ENCODE data around the gene RUNX3. TPM values are rescaled to one million over a fixed set of nuclear protein-coding genes. Genes with fewer than 3 reads are reported as not detected.

Gene RUNX3
- total RNA-seq, 1 experiment from 2014 or later, result 0.28 TPM

DNA sequence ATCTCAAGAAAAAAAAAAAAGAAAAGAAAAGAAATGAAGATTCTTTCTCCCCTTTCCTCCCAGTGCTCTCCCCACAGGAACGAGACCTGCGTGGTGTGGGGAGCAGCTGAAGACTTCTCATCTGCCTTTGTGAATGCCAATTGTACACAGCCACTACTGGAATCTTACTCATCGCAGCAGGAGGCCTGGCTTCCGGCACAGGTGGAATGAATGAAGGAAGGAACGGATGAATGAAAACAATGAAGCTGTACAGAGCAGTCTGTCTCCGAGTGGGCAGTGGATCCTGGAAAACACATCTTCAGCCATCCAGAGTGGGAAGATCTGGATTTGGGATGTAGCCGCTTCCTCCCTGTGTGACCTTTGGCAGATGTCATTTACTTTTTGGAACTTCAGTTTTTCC, 64.9 kb downstream of the RUNX3 start:
- no TSS peak for BruUV-seq (replicated peaks)
- CTCF ChIA-PET, result interaction anchor here (0.7 kb wide), 1 partner anchor 314 kb away, joined by 3 read pairs; no protein-coding TSS in a partner anchor
- H3K27me3 Mint-ChIP-seq (ENCODE audit: unreplicated experiment), result peaks cover 15% of the 10 kb centered on the region

DNA sequence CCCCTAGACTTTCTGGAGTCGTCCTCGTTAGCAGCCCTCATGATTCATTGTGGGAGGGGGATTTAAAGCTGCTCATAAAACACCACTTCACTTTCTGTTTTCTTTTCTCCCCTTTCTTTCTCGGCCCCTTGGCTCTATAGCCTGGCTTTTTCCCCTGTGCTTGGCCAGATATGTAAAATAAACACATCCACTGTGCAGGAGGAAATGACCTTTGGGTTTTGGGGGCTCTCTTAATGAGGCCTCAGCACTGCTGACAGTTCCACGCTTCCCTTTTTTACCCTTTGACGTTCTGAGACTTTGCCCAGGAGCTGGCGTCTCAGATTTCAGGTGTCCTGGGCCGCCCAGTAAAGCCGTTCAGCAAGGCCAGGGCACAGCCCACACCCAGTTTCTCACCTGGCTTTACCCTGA, 65.7 kb downstream of the RUNX3 start:
- Mint-ChIP-seq H3K27ac (ENCODE audit: unreplicated experiment) (no peak overlapping the region), H3K4me3 (ENCODE audit: low read depth, unreplicated experiment) (no peak overlapping the region), H3K9me3 (ENCODE audit: low read depth, unreplicated experiment) (no peaks in the 10 kb centered on the region), H3K36me3 (ENCODE audit: insufficient read depth, unreplicated experiment) (no peaks in the 10 kb centered on the region), H3K4me1 (ENCODE audit: low read depth, unreplicated experiment) (peaks cover 18% of the 10 kb centered on the region), H3K27me3 (ENCODE audit: unreplicated experiment) (peaks cover 15% of the 10 kb centered on the region)
- intact Hi-C loops (cut with micrococcal nuclease; ENCODE audit: unreplicated experiment), result loop anchor here (5.0 kb wide), 1 partner anchor 238 kb away; no protein-coding TSS in a partner anchor
- DNase-seq, result no peak
- CTCF ChIA-PET, result interaction anchor here (0.7 kb wide), 1 partner anchor 121 kb away, joined by 3 read pairs; no protein-coding TSS in a partner anchor
- TF ChIP-seq, protein P1, sequence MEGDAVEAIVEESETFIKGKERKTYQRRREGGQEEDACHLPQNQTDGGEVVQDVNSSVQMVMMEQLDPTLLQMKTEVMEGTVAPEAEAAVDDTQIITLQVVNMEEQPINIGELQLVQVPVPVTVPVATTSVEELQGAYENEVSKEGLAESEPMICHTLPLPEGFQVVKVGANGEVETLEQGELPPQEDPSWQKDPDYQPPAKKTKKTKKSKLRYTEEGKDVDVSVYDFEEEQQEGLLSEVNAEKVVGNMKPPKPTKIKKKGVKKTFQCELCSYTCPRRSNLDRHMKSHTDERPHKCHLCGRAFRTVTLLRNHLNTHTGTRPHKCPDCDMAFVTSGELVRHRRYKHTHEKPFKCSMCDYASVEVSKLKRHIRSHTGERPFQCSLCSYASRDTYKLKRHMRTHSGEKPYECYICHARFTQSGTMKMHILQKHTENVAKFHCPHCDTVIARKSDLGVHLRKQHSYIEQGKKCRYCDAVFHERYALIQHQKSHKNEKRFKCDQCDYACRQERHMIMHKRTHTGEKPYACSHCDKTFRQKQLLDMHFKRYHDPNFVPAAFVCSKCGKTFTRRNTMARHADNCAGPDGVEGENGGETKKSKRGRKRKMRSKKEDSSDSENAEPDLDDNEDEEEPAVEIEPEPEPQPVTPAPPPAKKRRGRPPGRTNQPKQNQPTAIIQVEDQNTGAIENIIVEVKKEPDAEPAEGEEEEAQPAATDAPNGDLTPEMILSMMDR (IDR thresholded peaks at IDR 0.05; ENCODE audit: unreplicated experiment), result no peak
- no TSS peak for BruUV-seq (replicated peaks)

More for the DNA sequence above, 64.9 kb downstream of the RUNX3 start:
- Mint-ChIP-seq H3K9me3 (ENCODE audit: low read depth, unreplicated experiment) (no peaks in the 10 kb centered on the region), H3K36me3 (ENCODE audit: insufficient read depth, unreplicated experiment) (no peaks in the 10 kb centered on the region), H3K27ac (ENCODE audit: unreplicated experiment) (no peak overlapping the region), H3K4me1 (ENCODE audit: low read depth, unreplicated experiment) (peaks cover 18% of the 10 kb centered on the region), H3K4me3 (ENCODE audit: low read depth, unreplicated experiment) (no peak overlapping the region)
- intact Hi-C loops (cut with micrococcal nuclease; ENCODE audit: unreplicated experiment), result no loop called here
- TF ChIP-seq, protein P1 (IDR thresholded peaks at IDR 0.05; ENCODE audit: unreplicated experiment), result no peak
- no peak for DNase-seq

DNA sequence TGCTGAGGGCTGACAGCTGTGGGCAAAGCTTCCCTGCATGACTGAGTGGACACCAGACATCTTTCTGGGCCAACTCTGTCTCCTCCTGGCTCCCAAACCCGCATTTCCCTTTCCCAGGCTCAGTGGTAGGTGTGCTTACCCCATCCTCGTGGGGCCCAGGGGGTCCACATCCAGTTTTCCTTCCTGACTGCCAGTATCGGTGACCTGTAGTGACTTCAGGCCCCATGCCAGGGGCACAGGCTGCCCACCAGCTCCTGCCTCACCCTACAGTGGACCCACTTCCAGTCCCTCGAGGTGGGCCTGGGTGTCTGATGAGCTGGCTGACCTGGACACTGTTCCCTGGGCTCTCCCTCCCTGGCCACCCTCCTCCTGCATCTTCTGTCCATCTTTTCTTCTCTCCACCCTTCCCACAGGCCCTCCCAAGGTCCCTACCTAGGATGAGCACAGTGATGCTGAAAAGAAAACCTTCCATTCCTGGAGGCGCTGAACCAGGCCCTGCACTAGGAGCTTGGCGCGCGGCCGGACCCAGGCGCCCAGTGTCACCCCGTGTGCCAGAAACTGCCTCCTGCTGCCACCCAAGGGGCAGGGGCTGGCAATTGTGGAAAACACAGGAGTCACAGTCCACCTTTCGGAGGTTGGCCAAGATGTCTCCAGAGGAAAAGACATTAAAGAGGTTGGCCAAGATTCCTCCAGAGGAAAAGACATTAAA, 67.1 kb downstream of the RUNX3 start:
- H3K4me3 Mint-ChIP-seq (ENCODE audit: low read depth, unreplicated experiment), result no peak overlapping the region
- intact Hi-C loops (cut with micrococcal nuclease; ENCODE audit: unreplicated experiment), result loop anchor here (5.0 kb wide), 1 partner anchor 239 kb away; no protein-coding TSS in a partner anchor
- H3K27ac Mint-ChIP-seq (ENCODE audit: unreplicated experiment), result no peak overlapping the region
- CTCF ChIA-PET, result interaction anchor here (0.6 to 1.0 kb wide), 2 partner anchors 9 to 13 kb away, joined by 3 read pairs; no protein-coding TSS in a partner anchor
- no peaks in the 10 kb centered on the region for H3K36me3 Mint-ChIP-seq (ENCODE audit: insufficient read depth, unreplicated experiment)
- peaks cover 15% of the 10 kb centered on the region for H3K27me3 Mint-ChIP-seq (ENCODE audit: unreplicated experiment)
- peaks cover 18% of the 10 kb centered on the region for H3K4me1 Mint-ChIP-seq (ENCODE audit: low read depth, unreplicated experiment)
- TF ChIP-seq, protein P1 (IDR thresholded peaks at IDR 0.05; ENCODE audit: unreplicated experiment), result no peak
- BruUV-seq (replicated peaks), result no TSS peak
- no peak for DNase-seq
- H3K9me3 Mint-ChIP-seq (ENCODE audit: low read depth, unreplicated experiment), result no peaks in the 10 kb centered on the region

DNA sequence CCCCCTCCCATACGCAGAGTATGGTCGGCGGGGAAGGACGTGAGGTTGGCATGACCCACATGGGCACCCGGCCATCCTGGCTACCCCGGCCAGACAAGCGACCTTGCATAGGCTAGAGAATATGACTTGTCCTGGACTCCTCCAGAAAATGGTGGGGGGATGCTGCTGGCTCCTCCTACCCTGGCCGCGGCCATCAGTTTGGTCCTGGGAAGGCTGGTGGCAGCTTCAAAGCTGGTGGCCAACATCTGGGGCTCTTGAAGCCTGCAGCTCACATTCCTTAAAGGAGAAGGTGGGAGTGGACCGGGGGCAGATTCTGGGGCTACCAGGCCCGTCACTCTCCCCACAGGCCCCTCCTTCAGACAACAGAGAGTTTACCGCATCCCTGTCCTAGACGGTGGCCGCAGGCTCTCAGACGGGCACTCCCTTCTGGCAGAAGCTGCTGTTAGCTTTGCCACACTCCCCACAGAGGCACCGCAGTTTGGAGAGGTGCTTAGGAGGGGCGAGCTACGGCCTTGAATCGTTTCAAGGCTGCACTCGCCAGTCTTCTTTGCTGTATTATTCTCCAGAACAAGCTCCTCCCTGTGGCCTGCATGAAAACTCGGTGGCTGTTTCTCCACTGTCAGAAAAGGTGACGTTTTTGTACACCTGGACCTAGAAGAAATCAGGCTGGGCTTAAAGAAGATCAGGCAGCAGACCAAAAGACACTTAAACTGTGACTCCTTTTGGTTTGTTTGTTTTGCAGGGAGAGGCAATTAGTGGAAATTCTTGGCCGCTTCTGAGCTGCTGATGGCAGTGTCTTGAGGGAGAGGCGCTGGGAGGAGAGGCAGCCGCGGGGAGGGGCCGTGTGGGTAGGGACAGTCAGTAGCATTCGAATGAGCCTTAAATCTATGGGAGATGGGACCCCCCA, 68.0 kb downstream of the RUNX3 start:
- no TSS peak for BruUV-seq (replicated peaks)
- no peak for DNase-seq
- peaks cover 15% of the 10 kb centered on the region for H3K27me3 Mint-ChIP-seq (ENCODE audit: unreplicated experiment)
- no peak overlapping the region for H3K27ac Mint-ChIP-seq (ENCODE audit: unreplicated experiment)
- CTCF ChIA-PET, result interaction anchor here (0.6 to 1.0 kb wide), 2 partner anchors 10 to 12 kb away, joined by 3 read pairs; no protein-coding TSS in a partner anchor
- no peak overlapping the region for H3K4me3 Mint-ChIP-seq (ENCODE audit: low read depth, unreplicated experiment)
- TF ChIP-seq, protein P1 (IDR thresholded peaks at IDR 0.05; ENCODE audit: unreplicated experiment), result no peak
- H3K36me3 Mint-ChIP-seq (ENCODE audit: insufficient read depth, unreplicated experiment), result no peaks in the 10 kb centered on the region
- H3K4me1 Mint-ChIP-seq (ENCODE audit: low read depth, unreplicated experiment), result peaks cover 18% of the 10 kb centered on the region
- intact Hi-C loops (cut with micrococcal nuclease; ENCODE audit: unreplicated experiment), result loop anchor here (5.0 kb wide), 1 partner anchor 240 kb away; no protein-coding TSS in a partner anchor
- no peaks in the 10 kb centered on the region for H3K9me3 Mint-ChIP-seq (ENCODE audit: low read depth, unreplicated experiment)
